ENCODE data around the gene KIF3A. TPM values are rescaled to one million over a fixed set of nuclear protein-coding genes. Genes with fewer than 3 reads are reported as not detected.

KIF3A gene
- total RNA-seq, 2 donors from 2014 or later = 3.9 to 6.1 TPM

DNA sequence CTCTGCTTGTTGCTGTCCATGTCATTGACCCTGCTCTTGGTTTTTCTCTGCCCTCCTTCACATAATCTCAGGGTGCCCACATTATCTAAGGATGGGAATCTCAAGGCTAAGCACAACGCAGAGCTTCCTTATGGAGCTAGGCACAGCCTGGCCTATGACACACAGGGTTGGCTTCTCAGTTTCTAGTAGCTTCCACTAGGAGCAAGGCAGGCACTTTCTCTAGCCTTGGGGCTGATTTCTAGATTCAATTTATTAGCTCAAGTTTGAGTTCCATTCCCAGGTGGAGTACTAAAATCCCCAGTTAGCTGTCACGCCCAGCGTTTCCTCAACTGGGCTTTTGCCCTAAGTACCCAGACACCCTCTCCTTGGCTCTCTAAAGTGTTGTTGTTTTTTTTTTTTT lies 51.2 kb downstream of the KIF3A start:
- ATAC-seq = no peak
- DNase-seq = no peak
- intact Hi-C loops (cut with DNase I, micrococcal nuclease) = no loop called here

DNA sequence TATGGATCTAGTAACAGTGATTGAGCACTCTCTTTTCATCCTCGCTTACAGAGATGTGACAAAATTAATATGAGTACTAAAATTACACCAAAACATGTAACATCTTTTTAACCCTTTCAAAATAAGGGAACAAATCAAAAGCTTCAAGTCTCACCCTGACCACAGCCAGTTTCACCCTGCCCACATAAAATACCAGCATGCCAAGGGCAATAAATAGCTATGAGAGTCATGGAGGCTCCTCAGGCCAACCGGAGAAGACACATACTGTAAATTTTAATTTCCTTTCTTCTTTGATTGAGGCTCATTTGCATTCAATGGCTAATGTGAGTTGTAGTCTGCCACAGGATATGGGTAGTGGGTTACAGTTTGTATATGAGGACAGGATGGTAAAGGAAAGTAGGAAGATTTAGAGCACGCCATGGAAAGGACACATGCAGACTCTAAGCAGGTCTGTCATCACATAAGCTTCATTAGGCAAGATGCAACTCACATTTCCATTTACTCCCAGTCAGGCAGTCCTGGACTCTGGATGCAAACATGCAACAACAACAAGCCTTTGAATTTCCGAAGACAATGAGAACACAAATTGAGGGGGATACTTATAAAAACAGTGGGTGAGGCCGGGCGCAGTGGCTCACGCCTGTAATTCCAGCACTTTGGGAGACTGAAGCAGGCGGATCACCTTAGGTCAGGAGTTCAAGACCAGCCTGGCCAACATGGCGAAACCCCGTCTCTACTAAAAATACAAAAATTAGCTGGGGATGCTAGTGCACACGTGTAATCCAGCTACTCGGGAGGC lies 52.2 kb downstream of the KIF3A start:
- ATAC-seq = no peak

DNA sequence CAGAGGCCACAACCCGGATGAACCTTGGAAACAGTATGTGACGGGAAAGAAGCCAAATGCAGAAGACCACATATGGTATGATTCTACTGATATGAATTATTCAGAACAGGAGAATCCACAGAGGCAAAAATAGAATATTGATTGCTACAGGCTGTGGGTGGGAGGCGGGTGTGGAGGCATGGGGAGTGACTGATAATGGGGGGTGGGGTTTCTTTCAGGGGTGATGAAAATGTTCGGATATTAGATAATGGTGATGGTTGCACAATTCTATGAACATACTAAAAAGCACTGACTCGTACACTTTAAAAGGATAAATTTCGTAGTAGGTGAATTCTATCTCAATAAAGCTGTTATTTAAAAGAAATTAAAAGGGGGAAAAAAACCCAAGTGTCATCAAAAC lies 52.9 kb downstream of the KIF3A start:
- DNase-seq (no peak), ATAC-seq (no peak)
- intact Hi-C loops (cut with DNase I, micrococcal nuclease) = no loop called here

More for the DNA sequence above, 52.2 kb downstream of the KIF3A start:
- DNase-seq = no peak
- intact Hi-C loops (cut with DNase I, micrococcal nuclease) = no loop called here

DNA sequence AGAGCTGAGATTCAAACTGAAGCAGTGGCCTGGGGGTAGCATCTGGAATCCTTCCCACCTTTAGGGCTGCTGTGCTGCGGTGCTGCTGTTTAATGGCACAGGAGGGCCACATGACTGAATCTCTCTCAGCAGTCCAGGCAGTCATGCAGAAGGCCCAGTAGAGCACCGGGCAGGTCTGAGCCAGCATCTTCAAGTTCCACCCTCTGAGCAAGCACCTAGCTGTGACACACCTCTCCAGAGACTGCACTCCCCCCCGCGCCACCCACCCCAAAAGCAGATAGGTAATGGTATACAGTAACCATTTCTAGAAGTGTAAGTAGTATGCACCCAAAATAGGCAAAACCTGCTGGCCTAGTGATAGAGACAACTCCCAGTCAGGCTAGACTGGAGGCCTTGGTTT lies 55.4 kb downstream of the KIF3A start:
- ATAC-seq (no peak), DNase-seq (no peak)
- intact Hi-C loops (cut with DNase I, micrococcal nuclease) = no loop called here

DNA sequence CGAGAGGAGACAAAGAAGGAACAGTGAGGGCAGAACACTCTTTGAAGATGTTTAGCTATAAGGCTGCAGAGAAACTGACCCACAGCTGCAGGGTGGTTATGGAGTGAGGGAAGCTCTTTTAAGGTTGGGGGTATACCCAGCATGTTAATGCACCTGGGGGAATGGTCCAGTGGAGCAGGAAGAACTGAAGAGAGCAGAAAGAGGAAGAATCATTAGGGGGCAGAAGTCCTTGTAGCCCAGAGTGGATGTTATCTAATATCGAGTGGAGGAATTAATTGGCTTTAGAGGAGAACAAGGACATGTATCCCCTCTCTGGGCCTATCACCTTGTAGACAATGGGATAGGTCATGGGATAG lies 55.9 kb downstream of the KIF3A start:
- ATAC-seq (no peak), DNase-seq (no peak)
- intact Hi-C loops (cut with DNase I, micrococcal nuclease) = no loop called here

DNA sequence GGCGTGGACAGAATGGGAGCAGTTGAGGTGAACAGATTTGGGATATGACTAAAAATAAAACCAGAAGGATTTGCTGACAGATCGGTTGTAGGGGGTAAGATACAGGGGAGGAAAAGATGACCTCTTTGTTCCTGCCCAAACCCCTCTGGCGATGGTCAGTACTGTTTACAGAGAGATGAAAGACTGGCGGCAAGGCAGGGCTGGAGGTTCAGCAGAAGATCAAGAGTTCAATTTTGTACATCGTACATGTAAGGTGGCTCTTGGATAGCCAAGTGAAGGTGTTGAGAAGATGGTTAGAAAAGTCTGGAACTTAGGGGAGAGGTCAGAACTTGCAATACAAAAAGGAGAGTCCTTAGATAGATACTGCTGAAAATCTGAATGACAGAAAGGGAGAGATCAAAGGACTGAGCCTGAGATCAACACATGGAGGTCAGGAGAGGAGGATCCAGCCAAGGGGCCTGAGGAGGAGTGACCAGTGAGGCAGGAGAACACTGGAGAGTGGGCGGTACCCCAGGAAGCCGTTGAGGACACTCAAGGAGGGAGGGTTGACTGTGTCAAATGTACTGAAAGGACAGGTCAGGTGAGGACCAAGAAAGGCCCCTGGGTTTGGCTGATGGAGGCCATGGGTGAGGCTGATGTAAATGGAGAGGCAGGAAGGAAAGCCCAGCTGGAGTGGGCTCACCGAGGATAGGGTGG lies 56.4 kb downstream of the KIF3A start:
- DNase-seq = no peak
- intact Hi-C loops (cut with DNase I, micrococcal nuclease) = no loop called here
- ATAC-seq = no peak

DNA sequence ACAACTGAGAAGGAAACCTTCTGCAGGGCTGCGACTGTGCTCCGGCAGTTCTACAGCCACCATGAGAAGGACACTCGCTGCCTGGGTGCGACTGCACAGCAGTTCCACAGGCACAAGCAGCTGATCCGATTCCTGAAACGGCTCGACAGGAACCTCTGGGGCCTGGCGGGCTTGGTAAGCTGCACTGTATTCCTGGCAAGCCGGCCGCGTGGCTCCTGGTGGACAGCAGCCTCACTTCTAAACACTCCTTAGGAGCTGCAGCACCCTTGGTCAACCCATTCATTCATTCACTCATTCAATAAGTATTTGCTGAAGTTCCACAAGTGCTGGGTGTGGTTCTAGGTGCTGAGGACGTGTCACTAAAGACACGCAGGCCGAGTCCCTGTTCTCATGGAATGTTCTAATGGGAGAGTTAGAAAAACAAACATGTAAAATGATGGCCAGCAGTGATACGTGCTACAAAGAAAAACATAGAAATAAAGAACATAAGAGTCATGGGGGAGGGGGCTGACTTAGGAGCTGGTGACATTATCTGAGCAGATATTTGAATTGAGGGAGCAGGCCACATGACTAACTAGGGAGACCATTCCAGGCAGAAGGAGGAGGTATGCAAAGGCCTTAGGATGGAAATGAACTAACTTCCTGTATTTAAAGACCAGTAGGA lies 57.5 kb downstream of the KIF3A start:
- ATAC-seq (no peak), DNase-seq (no peak)
- intact Hi-C loops (cut with DNase I, micrococcal nuclease) = no loop called here

DNA sequence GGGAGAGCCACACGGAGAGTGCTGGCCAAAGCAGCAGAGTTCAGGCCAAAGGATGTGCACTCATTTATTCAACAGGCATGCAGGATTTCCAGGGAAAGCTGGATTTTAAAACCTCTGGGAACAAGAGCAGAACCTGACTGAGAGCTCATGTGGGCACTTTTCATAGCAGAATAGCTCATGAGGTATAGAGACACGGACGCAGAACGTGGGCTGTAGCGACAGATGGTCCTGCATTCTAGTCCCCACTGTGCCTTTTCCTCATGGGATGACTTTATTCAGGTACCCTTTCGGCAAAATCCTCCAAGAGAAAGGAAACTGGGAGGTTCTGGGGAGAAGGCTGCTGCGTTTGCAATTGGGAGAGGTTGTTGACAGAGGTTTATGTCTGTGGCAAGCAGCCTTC lies 58.2 kb downstream of the KIF3A start:
- no peak for ATAC-seq
- DNase-seq = no peak
- intact Hi-C loops (cut with DNase I, micrococcal nuclease) = no loop called here

DNA sequence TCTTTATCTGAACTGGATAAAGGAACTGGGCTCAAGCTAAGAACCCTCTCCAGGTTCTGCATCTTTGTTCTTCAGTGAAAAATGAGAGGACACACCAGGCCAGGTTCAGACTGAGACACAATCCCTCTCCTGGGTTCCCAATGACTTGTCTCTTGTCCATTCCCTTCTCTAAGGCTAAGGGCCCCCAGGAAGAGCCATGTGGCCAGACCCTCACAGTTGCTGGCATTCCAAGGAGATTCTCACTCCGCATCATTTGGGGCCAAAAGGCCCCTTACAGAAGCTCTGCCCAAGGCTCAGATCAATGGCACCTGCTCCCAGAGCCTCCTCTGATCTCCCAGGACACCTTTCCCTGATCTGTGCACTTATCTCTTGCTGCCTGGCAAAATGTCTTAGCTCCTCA lies 58.6 kb downstream of the KIF3A start:
- intact Hi-C loops (cut with DNase I, micrococcal nuclease) = no loop called here
- ATAC-seq = no peak
- no peak for DNase-seq

DNA sequence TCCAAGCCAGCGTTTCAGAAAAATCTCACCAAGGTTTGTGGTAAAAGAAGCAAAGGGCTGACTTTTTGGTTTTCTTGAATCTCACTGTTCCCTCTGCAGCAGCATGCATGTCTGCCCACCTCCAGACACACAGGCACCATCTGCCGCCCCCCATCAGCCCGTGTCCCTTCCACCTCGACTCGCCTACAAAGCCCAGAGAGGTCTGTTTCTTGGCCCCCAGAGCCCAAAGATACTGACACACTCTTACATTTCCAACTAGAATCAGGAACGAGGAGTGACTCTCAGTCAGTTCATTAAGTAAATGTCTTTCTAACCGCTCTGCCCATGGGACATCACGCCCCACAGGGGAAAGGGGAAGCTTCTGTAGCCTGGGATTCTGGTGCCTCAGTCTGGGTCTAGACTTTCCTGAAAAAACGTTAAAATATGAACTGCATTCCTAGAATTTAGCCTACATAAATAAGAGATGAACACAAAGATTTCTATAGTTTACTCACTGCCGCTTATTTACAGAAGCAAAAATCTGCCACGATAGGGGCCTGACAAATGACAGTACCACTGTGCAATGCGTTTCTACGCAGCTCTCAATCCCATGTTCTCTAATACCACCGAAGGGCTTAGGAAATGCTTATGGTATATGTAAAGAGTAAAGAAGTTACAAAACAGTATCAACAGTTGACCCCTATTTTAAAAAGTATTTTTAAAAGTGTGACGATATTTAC lies 59.5 kb downstream of the KIF3A start:
- DNase-seq (no peak), ATAC-seq (no peak)
- intact Hi-C loops (cut with DNase I, micrococcal nuclease) = no loop called here

DNA sequence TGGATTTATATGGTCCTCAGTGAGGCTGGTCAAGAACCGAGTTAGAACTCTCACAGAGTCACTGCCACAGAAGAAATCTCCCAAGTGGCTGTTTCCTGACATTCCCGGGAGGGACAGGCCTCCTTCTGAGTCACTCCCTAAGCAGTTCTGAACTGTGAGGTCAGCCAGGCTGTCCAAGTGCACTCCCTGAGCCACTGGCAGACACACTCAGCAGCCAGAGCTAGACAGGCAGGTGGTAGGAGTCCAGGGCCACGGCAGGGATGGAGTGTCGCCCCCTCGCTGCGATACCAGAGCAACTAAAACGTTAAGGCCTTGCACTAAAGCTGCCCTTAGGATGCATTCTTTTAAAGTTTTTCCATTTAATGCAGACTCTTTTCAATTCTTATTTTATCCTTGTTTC lies 60.2 kb downstream of the KIF3A start:
- ATAC-seq (peak; percentile 72), DNase-seq (no peak)
- intact Hi-C loops (cut with DNase I, micrococcal nuclease) = no loop called here

DNA sequence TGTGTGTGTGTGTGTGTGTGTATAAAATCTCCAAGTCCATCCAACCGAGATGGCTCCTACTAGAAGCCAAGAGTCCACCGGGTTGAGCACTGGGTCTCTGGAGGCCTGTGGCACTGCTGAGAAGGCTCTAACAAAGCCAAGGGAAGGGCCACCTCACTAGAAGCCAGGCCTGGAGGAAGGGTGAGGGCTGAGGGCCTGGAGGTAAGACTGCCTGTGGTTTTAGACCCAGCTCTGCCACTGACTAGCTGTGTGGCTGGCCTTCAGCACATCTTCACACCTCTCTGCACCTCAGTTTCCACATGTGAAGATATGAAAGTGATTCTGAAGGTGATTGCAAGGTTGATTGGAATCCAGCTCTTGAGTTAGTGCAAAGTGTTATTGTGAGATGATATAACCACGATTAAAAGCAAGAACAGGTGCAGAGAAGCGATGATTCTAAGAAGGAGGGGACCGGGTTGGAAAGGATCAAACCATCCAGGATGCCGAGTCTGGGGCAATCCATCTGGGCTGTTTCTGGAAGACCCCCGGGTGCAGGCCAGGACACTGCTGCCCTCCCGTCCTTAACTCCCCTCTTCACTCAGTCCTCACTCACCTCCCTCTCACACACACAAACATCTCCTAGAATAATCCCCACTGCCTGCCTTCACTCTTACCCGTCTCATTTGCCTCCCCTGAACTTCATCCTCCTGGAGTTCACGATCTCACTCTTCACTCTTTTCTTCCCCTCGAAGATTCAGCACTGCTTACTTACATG lies 61.2 kb downstream of the KIF3A start:
- intact Hi-C loops (cut with DNase I, micrococcal nuclease) = no loop called here
- DNase-seq (no peak), ATAC-seq (no peak)

DNA sequence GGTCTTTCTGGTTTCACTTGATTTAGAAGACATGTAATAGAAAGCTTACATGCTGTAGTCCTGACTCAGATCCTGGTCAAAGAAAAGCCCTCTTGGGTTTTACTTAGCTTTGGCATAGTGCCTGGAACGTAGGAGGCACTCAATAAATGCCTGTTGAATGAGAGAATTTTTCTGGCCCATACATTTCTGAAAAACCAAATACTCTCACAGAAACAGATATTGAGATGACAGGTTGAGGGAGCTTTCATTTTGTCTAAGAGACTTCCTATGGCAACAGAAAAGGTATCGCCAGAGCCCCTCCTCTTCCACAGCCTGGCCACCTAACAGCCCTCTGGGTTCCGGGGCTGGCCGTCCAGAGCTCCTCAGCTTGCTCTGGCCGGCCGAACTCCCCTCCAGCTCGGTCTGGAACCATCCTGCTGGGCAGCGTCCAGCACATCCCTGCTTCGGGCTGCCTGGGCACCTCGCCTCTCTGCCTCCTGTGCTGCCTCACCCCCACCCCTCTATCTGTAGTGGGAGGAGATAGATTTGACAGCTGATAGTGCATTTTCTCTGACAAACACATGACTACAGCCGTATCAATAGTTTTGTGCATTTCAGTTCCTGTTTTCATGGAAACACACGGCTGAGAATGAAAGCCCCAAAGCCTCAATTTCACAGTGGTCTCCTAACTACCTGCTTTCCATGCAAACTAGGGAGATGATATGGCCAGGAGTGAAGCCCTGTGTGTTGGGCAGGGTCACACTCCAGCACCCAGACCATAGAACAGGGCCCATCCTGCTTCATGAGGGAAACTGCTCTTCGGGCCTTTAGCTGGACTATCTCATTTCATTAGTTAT lies 62.5 kb downstream of the KIF3A start:
- DNase-seq (no peak), ATAC-seq (no peak)
- intact Hi-C loops (cut with DNase I, micrococcal nuclease) = no loop called here

DNA sequence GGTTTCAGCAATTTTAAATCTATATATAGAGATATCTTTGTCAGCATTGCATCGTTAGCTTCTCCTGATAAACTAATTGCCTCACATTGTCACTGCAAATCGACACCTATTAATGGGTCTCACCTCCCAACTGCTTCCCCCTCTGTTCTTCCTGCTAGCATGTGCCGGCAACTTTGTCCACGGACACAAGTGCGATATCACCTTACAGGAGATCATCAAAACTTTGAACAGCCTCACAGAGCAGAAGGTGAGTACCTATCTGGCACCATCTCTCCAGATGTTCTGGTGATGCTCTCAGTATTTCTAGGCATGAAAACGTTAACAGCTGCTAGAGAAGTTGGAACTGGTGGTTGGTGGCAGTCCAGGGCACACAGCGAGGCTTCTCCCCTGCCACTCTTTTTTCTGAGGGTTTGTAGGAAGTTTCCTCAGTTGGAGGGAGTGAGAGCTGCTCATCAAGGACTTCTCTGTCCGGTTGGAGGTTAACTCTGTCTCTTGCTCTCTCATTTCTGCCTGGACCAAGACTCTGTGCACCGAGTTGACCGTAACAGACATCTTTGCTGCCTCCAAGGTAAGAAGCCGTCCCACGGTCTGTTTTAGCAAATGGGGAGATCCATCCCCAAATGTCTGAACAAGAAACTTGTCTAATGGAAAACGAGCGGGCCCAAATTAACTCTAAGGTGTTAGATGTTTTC lies 63.3 kb downstream of the KIF3A start, which contains the start of gene IL4:
TSS of gene IL4 (plus strand) at position 51 of the 692 bp plus-strand sequence. CDS start at position 113, 62 bp downstream.
- no peak for DNase-seq
- no peak for ATAC-seq
- intact Hi-C loops (cut with DNase I, micrococcal nuclease) = no loop called here

DNA sequence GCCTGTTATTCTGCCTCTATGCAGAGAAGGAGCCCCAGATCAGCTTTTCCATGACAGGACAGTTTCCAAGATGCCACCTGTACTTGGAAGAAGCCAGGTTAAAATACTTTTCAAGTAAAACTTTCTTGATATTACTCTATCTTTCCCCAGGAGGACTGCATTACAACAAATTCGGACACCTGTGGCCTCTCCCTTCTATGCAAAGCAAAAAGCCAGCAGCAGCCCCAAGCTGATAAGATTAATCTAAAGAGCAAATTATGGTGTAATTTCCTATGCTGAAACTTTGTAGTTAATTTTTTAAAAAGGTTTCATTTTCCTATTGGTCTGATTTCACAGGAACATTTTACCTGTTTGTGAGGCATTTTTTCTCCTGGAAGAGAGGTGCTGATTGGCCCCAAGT lies 63.9 kb downstream of the KIF3A start:
- intact Hi-C loops (cut with DNase I, micrococcal nuclease) = no loop called here
- no peak for DNase-seq
- ATAC-seq = no peak

DNA sequence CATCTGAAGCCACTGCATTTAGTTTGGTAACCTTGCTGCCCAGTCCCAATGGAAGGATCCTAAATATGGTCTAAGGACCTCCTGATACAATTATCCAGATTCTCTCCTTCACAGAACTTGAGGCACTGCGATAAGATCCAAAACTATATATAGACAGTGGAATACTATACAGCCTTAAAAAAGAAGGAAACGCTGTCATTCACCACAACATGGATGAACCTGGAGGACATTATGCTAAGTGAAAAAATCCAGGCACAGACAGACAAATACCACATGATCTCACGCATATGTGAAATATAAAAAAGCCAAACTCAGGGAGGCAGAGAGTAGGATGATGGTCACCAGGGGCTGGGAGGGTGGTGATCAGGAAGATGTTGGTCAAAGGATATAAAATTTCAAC lies 66.3 kb downstream of the KIF3A start:
- no peak for ATAC-seq
- no peak for DNase-seq
- intact Hi-C loops (cut with DNase I, micrococcal nuclease) = no loop called here

All from left colon (tissue), 2 donors.